Trophoblast cell (in vitro differentiated cells and primary cell): Measurements from ENCODE around the gene SFT2D3.

Experiments used
- DNase-seq, 2 donors: peaks; one replicate each; pipeline ENCODE4 v3.0.0-alpha.2; 2016
- H2AFZ ChIP-seq: 2 replicates; pipeline ENCODE4 v1.6.1; 2013; ENCODE audit warnings: low read length, moderate library complexity, mild to moderate bottlenecking; ENCODE audit not compliant: insufficient read depth, poor library complexity
- H2AK5ac ChIP-seq: 2 replicates; pipeline ENCODE4 v1.6.1; 2013; ENCODE audit warnings: mild to moderate bottlenecking, low read length
- H2BK120ac ChIP-seq: 2 replicates; pipeline ENCODE4 v1.6.1; 2013; ENCODE audit warnings: low read length, mild to moderate bottlenecking, moderate library complexity; ENCODE audit not compliant: insufficient read depth, poor library complexity
- H2BK12ac ChIP-seq: 2 replicates; pipeline ENCODE4 v1.6.1; 2013; ENCODE audit warnings: mild to moderate bottlenecking, low read length, moderate library complexity
- H2BK5ac ChIP-seq: 2 replicates; pipeline ENCODE4 v1.6.1; 2013; ENCODE audit warnings: low read length, low read depth, moderate library complexity, mild to moderate bottlenecking; ENCODE audit not compliant: poor library complexity
- H3K14ac ChIP-seq: 2 replicates; pipeline ENCODE4 v1.6.1; 2013; ENCODE audit warnings: mild to moderate bottlenecking, low read length
- H3K18ac ChIP-seq: 2 replicates; pipeline ENCODE4 v1.6.1; 2013; ENCODE audit warnings: mild to moderate bottlenecking, low read length
- H3K23ac ChIP-seq: 2 replicates; pipeline ENCODE4 v1.6.1; 2013; ENCODE audit warnings: low read length
- H3K27ac ChIP-seq: 2 replicates; pipeline ENCODE4 v1.5.1; 2013; ENCODE audit warnings: low read depth, mild to moderate bottlenecking, inconsistent platforms, low read length, moderate library complexity
- H3K27me3 ChIP-seq: 2 replicates; pipeline ENCODE4 v1.6.1; 2013; ENCODE audit warnings: inconsistent platforms, mild to moderate bottlenecking, low read length, moderate library complexity; ENCODE audit not compliant: insufficient read depth
- H3K36me3 ChIP-seq, 2 experiments: 1 replicate in 1 of 2; 2 replicates in 1 of 2; pipeline ENCODE4 v1.6.1; 2013; ENCODE audit warnings: low read length in 2 of 2, mild to moderate bottlenecking in 2 of 2, moderate library complexity in 1 of 2; ENCODE audit not compliant: insufficient read depth in 2 of 2, control insufficient read depth in 1 of 2
- H3K4ac ChIP-seq: 2 replicates; pipeline ENCODE4 v1.6.1; 2013; ENCODE audit warnings: low read depth, mild to moderate bottlenecking, low read length, moderate library complexity
- H3K4me1 ChIP-seq, 2 experiments: 1 replicate in 1 of 2; 2 replicates in 1 of 2; pipeline ENCODE4 v1.6.1; 2013; ENCODE audit warnings: low read length in 2 of 2, mild to moderate bottlenecking in 2 of 2, moderate library complexity in 1 of 2; ENCODE audit not compliant: insufficient read depth in 2 of 2, control insufficient read depth in 1 of 2
- H3K4me2 ChIP-seq: 2 replicates; pipeline ENCODE4 v1.6.1; 2013; ENCODE audit warnings: inconsistent platforms, mild to moderate bottlenecking, low read length, moderate library complexity
- H3K4me3 ChIP-seq: 2 replicates; pipeline ENCODE4 v1.5.1; 2013; ENCODE audit warnings: mild to moderate bottlenecking, low read depth, low read length, inconsistent platforms
- H3K79me1 ChIP-seq: one replicate; pipeline ENCODE4 v1.6.1; 2013; ENCODE audit warnings: low read length
- H3K79me2 ChIP-seq: 2 replicates; pipeline ENCODE4 v1.6.1; 2013; ENCODE audit warnings: low read length, mild to moderate bottlenecking; ENCODE audit not compliant: control insufficient read depth, insufficient read depth, poor library complexity
- H3K9ac ChIP-seq: 2 replicates; pipeline ENCODE4 v1.6.1; 2013; ENCODE audit warnings: mild to moderate bottlenecking, low read length
- H3K9me3 ChIP-seq: 2 replicates; pipeline ENCODE4 v1.6.1; 2013; ENCODE audit warnings: low read depth, mild to moderate bottlenecking, control low read depth, inconsistent platforms, low read length; ENCODE audit not compliant: insufficient read depth
- H4K12ac ChIP-seq: 2 replicates; pipeline ENCODE4 v1.6.1; 2013; ENCODE audit warnings: low read depth, mild to moderate bottlenecking, low read length, moderate library complexity
- H4K8ac ChIP-seq: 2 replicates; pipeline ENCODE4 v1.6.1; 2013; ENCODE audit warnings: low read depth, mild to moderate bottlenecking, low read length, moderate library complexity
- H4K91ac ChIP-seq: one replicate; pipeline ENCODE4 v1.6.1; 2013; ENCODE audit warnings: low read depth, mild to moderate bottlenecking, low read length, moderate library complexity
- WGBS: extraction: QIAGEN DNeasy Blood & Tissue Kit; methylation state at CpG from one replicate; pipeline ENCODE4 v1.1.7; 2013; ENCODE audit warnings: missing lambda C conversion rate; ENCODE audit not compliant: insufficient read length, insufficient coverage; ENCODE audit errors: extremely low coverage; 5-methylcytosine and 5-hydroxymethylcytosine counted together

The SFT2D3 gene

GRCh38 chr2:127690696-127691095, 10.6 kb upstream of the SFT2D3 start:
- Histone ChIP-seq H4K91ac (no peak overlapping the region), H3K79me2 (peaks cover 3% of the 10 kb centered on the region), H3K27ac (no peak overlapping the region), H4K12ac (no peak overlapping the region), H3K4me3 (no peak overlapping the region), H3K4ac (no peak overlapping the region), H3K27me3 (no peaks in the 10 kb centered on the region), H3K14ac (no peak overlapping the region), H3K9ac (no peak overlapping the region), H3K23ac (no peak overlapping the region), H2BK5ac (no peak overlapping the region), H3K79me1 (no peaks in the 10 kb centered on the region), H2AK5ac (no peak overlapping the region), H3K4me1 (peaks cover 4% of the 10 kb centered on the region in 2 experiments), H3K18ac (no peak overlapping the region), H2BK12ac (no peak overlapping the region), H2BK120ac (no peak overlapping the region), H3K9me3 (peaks cover 7% of the 10 kb centered on the region), H3K4me2 (no peak overlapping the region), H2AFZ (no peak overlapping the region), H4K8ac (no peak overlapping the region), H3K36me3 (no peaks in the 10 kb centered on the region)
- no CpG with 5 or more reads among the region's 2 CpGs for WGBS
- DNase-seq: no peak

- Histone ChIP-seq H3K4me2 (no peak overlapping the region), H3K23ac (no peak overlapping the region), H2BK120ac (no peak overlapping the region), H3K4me3 (no peak overlapping the region), H3K79me2 (peaks cover 3% of the 10 kb centered on the region), H3K36me3 (no peaks in the 10 kb centered on the region), H2AK5ac (no peak overlapping the region), H4K91ac (no peak overlapping the region), H2BK12ac (no peak overlapping the region), H3K4ac (no peak overlapping the region), H3K27ac (no peak overlapping the region), H3K14ac (no peak overlapping the region), H3K79me1 (no peaks in the 10 kb centered on the region), H2AFZ (no peak overlapping the region), H3K9me3 (peaks cover 7% of the 10 kb centered on the region), H4K8ac (no peak overlapping the region), H3K18ac (no peak overlapping the region), H3K4me1 (peaks cover 4% of the 10 kb centered on the region in 2 experiments), H2BK5ac (no peak overlapping the region), H4K12ac (no peak overlapping the region), H3K27me3 (no peaks in the 10 kb centered on the region), H3K9ac (no peak overlapping the region)
- DNase-seq: no peak
- no CpG with 5 or more reads among the region's 9 CpGs for WGBS
Measured at GRCh38 chr2:127694986-127695385, 6.3 kb upstream of the SFT2D3 start.

- Histone ChIP-seq H3K4me3 (peak overlapping the region; percentile 3), H4K12ac (no peak overlapping the region), H2BK12ac (peak overlapping the region; percentile 17), H3K4me1 (peaks cover 9% of the 10 kb centered on the region in 2 experiments), H3K4me2 (peak overlapping the region; percentile 56), H3K4ac (no peak overlapping the region), H3K27me3 (no peaks in the 10 kb centered on the region), H3K79me2 (peaks cover 3% of the 10 kb centered on the region), H3K14ac (no peak overlapping the region), H2BK120ac (no peak overlapping the region), H4K91ac (no peak overlapping the region), H2AFZ (peak overlapping the region; percentile 83), H3K9me3 (peaks cover under 1% of the 10 kb centered on the region), H4K8ac (peak overlapping the region; percentile 73), H3K36me3 (no peaks in the 10 kb centered on the region), H3K18ac (no peak overlapping the region), H3K27ac (no peak overlapping the region), H3K9ac (no peak overlapping the region), H3K23ac (no peak overlapping the region), H2AK5ac (no peak overlapping the region), H3K79me1 (no peaks in the 10 kb centered on the region), H2BK5ac (no peak overlapping the region)
- WGBS: no CpG with 5 or more reads among the region's 52 CpGs
- DNase-seq: no peak
Measured at GRCh38 chr2:127695491-127696472, 5.5 kb upstream of the SFT2D3 start.

GRCh38 chr2:127697482-127698180, 3.7 kb upstream of the SFT2D3 start:
- no peak for DNase-seq
- peaks cover 12% of the 10 kb centered on the region for H3K79me2 ChIP-seq
- no peak overlapping the region for H2BK5ac ChIP-seq
- H3K27ac ChIP-seq: no peak overlapping the region
- no peak overlapping the region for H3K23ac ChIP-seq
- no peak overlapping the region for H3K4me2 ChIP-seq
- peaks cover 9 to 13% of the 10 kb centered on the region in 2 experiments for H3K4me1 ChIP-seq
- no peak overlapping the region for H2AFZ ChIP-seq
- WGBS: no CpG with 5 or more reads among the region's 21 CpGs
- no peak overlapping the region for H3K14ac ChIP-seq
- no peak overlapping the region for H3K4ac ChIP-seq
- no peak overlapping the region for H2BK120ac ChIP-seq
- no peak overlapping the region for H2BK12ac ChIP-seq
- H3K18ac ChIP-seq: no peak overlapping the region
- no peak overlapping the region for H3K9ac ChIP-seq
- H4K8ac ChIP-seq: no peak overlapping the region
- H3K79me1 ChIP-seq: peaks cover 10% of the 10 kb centered on the region
- H2AK5ac ChIP-seq: no peak overlapping the region
- no peak overlapping the region for H3K4me3 ChIP-seq
- no peaks in the 10 kb centered on the region for H3K36me3 ChIP-seq
- H3K27me3 ChIP-seq: no peaks in the 10 kb centered on the region
- H4K12ac ChIP-seq: no peak overlapping the region
- no peaks in the 10 kb centered on the region for H3K9me3 ChIP-seq
- H4K91ac ChIP-seq: no peak overlapping the region
